ENCODE data around the gene NDUFS1.

DNA sequence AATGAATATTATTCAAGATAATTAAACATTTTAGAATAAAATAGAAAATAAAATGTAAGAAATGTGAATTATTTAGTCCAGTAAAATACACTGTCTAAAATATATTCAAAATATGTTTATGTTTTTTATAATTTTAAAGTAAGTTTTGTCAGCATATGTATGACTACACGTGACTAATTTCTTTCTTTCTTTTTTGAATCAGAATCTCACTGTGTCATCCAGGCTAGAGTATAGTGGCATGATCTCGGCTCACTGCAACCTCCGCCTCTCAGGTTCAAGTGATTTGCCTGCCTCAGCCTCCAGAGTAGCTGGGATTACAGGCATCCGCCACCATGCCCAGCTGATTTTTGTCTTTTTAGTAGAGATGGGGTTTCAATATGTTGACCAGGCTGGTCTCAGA is 54.2 kb downstream of the NDUFS1 start:
- TF ChIP-seq, protein P1, sequence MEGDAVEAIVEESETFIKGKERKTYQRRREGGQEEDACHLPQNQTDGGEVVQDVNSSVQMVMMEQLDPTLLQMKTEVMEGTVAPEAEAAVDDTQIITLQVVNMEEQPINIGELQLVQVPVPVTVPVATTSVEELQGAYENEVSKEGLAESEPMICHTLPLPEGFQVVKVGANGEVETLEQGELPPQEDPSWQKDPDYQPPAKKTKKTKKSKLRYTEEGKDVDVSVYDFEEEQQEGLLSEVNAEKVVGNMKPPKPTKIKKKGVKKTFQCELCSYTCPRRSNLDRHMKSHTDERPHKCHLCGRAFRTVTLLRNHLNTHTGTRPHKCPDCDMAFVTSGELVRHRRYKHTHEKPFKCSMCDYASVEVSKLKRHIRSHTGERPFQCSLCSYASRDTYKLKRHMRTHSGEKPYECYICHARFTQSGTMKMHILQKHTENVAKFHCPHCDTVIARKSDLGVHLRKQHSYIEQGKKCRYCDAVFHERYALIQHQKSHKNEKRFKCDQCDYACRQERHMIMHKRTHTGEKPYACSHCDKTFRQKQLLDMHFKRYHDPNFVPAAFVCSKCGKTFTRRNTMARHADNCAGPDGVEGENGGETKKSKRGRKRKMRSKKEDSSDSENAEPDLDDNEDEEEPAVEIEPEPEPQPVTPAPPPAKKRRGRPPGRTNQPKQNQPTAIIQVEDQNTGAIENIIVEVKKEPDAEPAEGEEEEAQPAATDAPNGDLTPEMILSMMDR (conservative IDR thresholded peaks at IDR 0.05): no peak
- TF ChIP-seq ZFX (IDR thresholded peaks at IDR 0.05): no peak

Measured in C4-2B (cell line).